HG03460 (cell line): ENCODE measurements around the gene MRPL9.
"Not testable (repeated sequence)": the region's sequence is repeated elsewhere in the genome, so short reads cannot be mapped to it uniquely, and the experiment has no call there.

Experiments
- ATAC-seq: cut with Tn5 transposase; IDR thresholded peaks from one replicate; pipeline ENCODE4 v1.9.1; 2021; ENCODE audit not compliant: unreplicated experiment

MRPL9 gene

GRCh38 chr1:151787689-151788088 is 24.4 kb upstream of the MRPL9 start:
- ATAC-seq = no peak

- no peak for ATAC-seq
Measured at GRCh38 chr1:151783796-151784195, 20.5 kb upstream of the MRPL9 start.

- ATAC-seq = no peak
Measured at GRCh38 chr1:151782741-151783140, 19.4 kb upstream of the MRPL9 start.

GRCh38 chr1:151782026-151782425 is 18.7 kb upstream of the MRPL9 start:
- ATAC-seq = not testable (repeated sequence)

- ATAC-seq = not testable (repeated sequence)
Measured at GRCh38 chr1:151780736-151781135, 17.4 kb upstream of the MRPL9 start.

- no peak for ATAC-seq
Measured at GRCh38 chr1:151779852-151780251, 16.6 kb upstream of the MRPL9 start.

- ATAC-seq = no peak
Measured at GRCh38 chr1:151777317-151777716, 14.0 kb upstream of the MRPL9 start.

GRCh38 chr1:151776665-151777062 is 13.4 kb upstream of the MRPL9 start:
- no peak for ATAC-seq

- ATAC-seq = no peak
Measured at GRCh38 chr1:151775894-151776664, 12.8 kb upstream of the MRPL9 start.

- ATAC-seq = no peak
Measured at GRCh38 chr1:151774256-151774922, 11.1 kb upstream of the MRPL9 start.

GRCh38 chr1:151773702-151774101 is 10.4 kb upstream of the MRPL9 start:
- ATAC-seq = no peak

GRCh38 chr1:151769270-151769669 is 6.0 kb upstream of the MRPL9 start:
- not testable (repeated sequence) for ATAC-seq

GRCh38 chr1:151768351-151769066 is 5.2 kb upstream of the MRPL9 start:
- not testable (repeated sequence) for ATAC-seq

- no peak for ATAC-seq
Measured at GRCh38 chr1:151763990-151764389, 694 bp upstream of the MRPL9 start.

- no peak for ATAC-seq
Measured at GRCh38 chr1:151760597-151761385, 2.5 kb downstream of the MRPL9 start.

- no peak for ATAC-seq
Measured at GRCh38 chr1:151759241-151759640, 4.1 kb downstream of the MRPL9 start.

- no peak for ATAC-seq
Measured at GRCh38 chr1:151756291-151756690, 7.0 kb downstream of the MRPL9 start.

GRCh38 chr1:151741516-151741915 is 21.8 kb downstream of the MRPL9 start:
- no peak for ATAC-seq

- no peak for ATAC-seq
Measured at GRCh38 chr1:151739590-151740355, 23.5 kb downstream of the MRPL9 start.

- ATAC-seq = no peak
Measured at GRCh38 chr1:151737479-151737878, 25.8 kb downstream of the MRPL9 start.
